Right lobe of liver (tissue), 6 donors: Measurements from ENCODE around the gene PLPP2. TPM values are rescaled to one million over a fixed set of nuclear protein-coding genes. Genes with fewer than 3 reads are reported as not detected.

Experiments used
- ATAC-seq, 4 donors: fragments of 200-7000 bp; cut with Tn5 transposase; one replicate each; pipeline ENCODE4 v1.9.1; 2020; ENCODE audit warnings: mild to moderate bottlenecking in 4 of 4, moderate library complexity in 4 of 4
- DNase-seq, 3 donors: peaks; one replicate each; pipeline ENCODE4 v3.0.0-alpha.2; 2020
- H3K27ac ChIP-seq, 3 donors: fragments of 200-600 bp; one replicate each; pipeline ENCODE4 v1.8.0; 2022
- H3K27me3 ChIP-seq, 2 donors: fragments of 200-600 bp; one replicate each; pipeline ENCODE4 v1.8.0; 2022
- H3K36me3 ChIP-seq, 4 donors: fragments of 200-600 bp; sonication (generic) in 1 of 4; one replicate each; pipeline versions ENCODE4 v1.5.1 to v1.8.0; 2017 to 2022; ENCODE audit warnings: control low read depth in 1 of 4
- H3K4me1 ChIP-seq, 4 donors: fragments of 200-600 bp; sonication (generic) in 1 of 4; one replicate each; pipeline versions ENCODE4 v1.5.1 to v1.8.0; 2017 to 2022; ENCODE audit warnings: control low read depth in 1 of 4
- H3K4me3 ChIP-seq, 3 donors: fragments of 200-600 bp; one replicate each; pipeline ENCODE4 v1.8.0; 2022
- H3K9me3 ChIP-seq, 4 donors: fragments of 200-600 bp; sonication (generic) in 1 of 4; one replicate each; pipeline versions ENCODE4 v1.5.1 to v1.8.0; 2017 to 2022; ENCODE audit warnings: control low read depth in 1 of 4
- CTCF ChIP-seq, 4 donors: fragments of 200-600 bp in 3 of 4; fragments of 450-650 bp in 1 of 4; IDR thresholded peaks; one replicate each; pipeline versions ENCODE4 v1.5.1 to v1.8.0; 2016 to 2022; ENCODE audit warnings: antibody characterized with exemption in 4 of 4, mild to moderate bottlenecking in 2 of 4
- POLR2A ChIP-seq: fragments of 450-650 bp; IDR thresholded peaks from one replicate; pipeline ENCODE4 v1.6.1; 2017; ENCODE audit warnings: antibody characterized with exemption, mild to moderate bottlenecking
- WGBS: methylation state at CpG from one replicate; pipeline ENCODE4 v1.1.6; 2018; ENCODE audit warnings: low coverage, low lambda C conversion rate; ENCODE audit not compliant: insufficient coverage; ENCODE audit errors: missing lambda C conversion rate; 5-methylcytosine and 5-hydroxymethylcytosine counted together
- intact Hi-C, 2 donors: fragments of 100-400 bp; cut with DNase I; formaldehyde crosslinking; loops; one replicate each; pipeline versions ENCODE4 v1.11.2 to v1.14.1; 2022
- total RNA-seq, 6 experiments: library from RNA; depleted of rRNA in 2 of 6; stranded (reverse); fragments of >200 nt in 2 of 6; fragmentation: NEBNext Ultra II Directional in 3 of 6; extraction: Animal tissue kit (Norgen Biotek cat#: 25700) in 3 of 6; gene quantifications; one replicate each; pipeline versions ENCODE4 v1.1.0 to v1.2.4, GENCODE V29; 2016 to 2023
- donor health status: DM: no; HTN: yes; CAD: no.
- donor health status: DM: no; HTN: no; CAD: no.
- donor health status: DM: no; HTN: no; CAD: no.
- donor health status: DM: no; HTN: yes; CAD: no.
- donor health status: DM: no; HTN: yes; CAD: no.

The PLPP2 gene
- total RNA-seq, 6 experiments from 2014 or later: 0.83 to 2.7 (median 1.8) TPM

- H3K36me3 ChIP-seq: peaks cover 0 to 12% (median 8%) of the 10 kb centered on the region in 4 donors
- ATAC-seq: no peak
- WGBS: 96% methylated on average over 8 of the region's 13 CpGs
- no peak overlapping the region for H3K4me3 ChIP-seq
- TF ChIP-seq POLR2A (no peak), CTCF (IDR thresholded peaks at IDR 0.05) (no peak)
- intact Hi-C loops: no loop called here
- H3K4me1 ChIP-seq: no peaks in the 10 kb centered on the region
- no peak overlapping the region for H3K27ac ChIP-seq
- H3K27me3 ChIP-seq: no peaks in the 10 kb centered on the region
- H3K9me3 ChIP-seq: no peaks in the 10 kb centered on the region
- DNase-seq: no peak
These were observed 31.4 kb upstream of the PLPP2 start for GRCh38 chr19:322616-323015.

- Histone ChIP-seq H3K4me1 (no peaks in the 10 kb centered on the region), H3K27me3 (no peaks in the 10 kb centered on the region), H3K27ac (no peak overlapping the region), H3K9me3 (no peaks in the 10 kb centered on the region), H3K4me3 (no peak overlapping the region), H3K36me3 (peaks cover 0 to 2% (median 0%) of the 10 kb centered on the region in 4 donors)
- intact Hi-C loops: no loop called here
- TF ChIP-seq CTCF (IDR thresholded peaks at IDR 0.05): no peak
- no peak for TF ChIP-seq POLR2A
- WGBS: 90% methylated on average over 5 of the region's 5 CpGs
- no peak for ATAC-seq
- DNase-seq: no peak
These were observed 27.2 kb upstream of the PLPP2 start for GRCh38 chr19:318509-318774.

GRCh38 chr19:317710-318508 is 26.7 kb upstream of the PLPP2 start:
- TF ChIP-seq CTCF (IDR thresholded peaks at IDR 0.05) (no peak), POLR2A (no peak)
- no peak overlapping the region for H3K27ac ChIP-seq
- 88% methylated on average over 10 of the region's 10 CpGs for WGBS
- H3K4me3 ChIP-seq: no peak overlapping the region
- no peak for DNase-seq
- peaks cover 0 to 2% (median 0%) of the 10 kb centered on the region in 4 donors for H3K36me3 ChIP-seq
- intact Hi-C loops: no loop called here
- no peaks in the 10 kb centered on the region for H3K9me3 ChIP-seq
- no peak for ATAC-seq
- H3K27me3 ChIP-seq: no peaks in the 10 kb centered on the region
- no peaks in the 10 kb centered on the region for H3K4me1 ChIP-seq

GRCh38 chr19:315811-316210 is 24.6 kb upstream of the PLPP2 start:
- 65% methylated on average over 8 of the region's 8 CpGs for WGBS
- peaks cover 0 to 5% (median under 1%) of the 10 kb centered on the region in 4 donors for H3K36me3 ChIP-seq
- ATAC-seq (no peak), DNase-seq (no peak)
- no peak overlapping the region for H3K4me3 ChIP-seq
- H3K4me1 ChIP-seq: no peaks in the 10 kb centered on the region
- no peaks in the 10 kb centered on the region for H3K27me3 ChIP-seq
- H3K9me3 ChIP-seq: no peaks in the 10 kb centered on the region
- H3K27ac ChIP-seq: no peak overlapping the region
- TF ChIP-seq POLR2A: no peak
- TF ChIP-seq CTCF (IDR thresholded peaks at IDR 0.05): no peak
- intact Hi-C loops: no loop called here
